Stomach (tissue), 4 donors: Measurements from ENCODE around the gene ACTN3.

Experiments
- CTCF ChIP-seq, 7 experiments: fragments of 450-650 bp in 4 of 7; fragments of 200-600 bp in 3 of 7; sonication (generic) in 3 of 7; IDR thresholded peaks; one replicate each; pipeline ENCODE4 v1.5.1; 2016 to 2019; ENCODE audit warnings: antibody characterized with exemption in 7 of 7, control low read depth in 2 of 7, mild to moderate bottlenecking in 1 of 7
- EP300 ChIP-seq: sonication (generic); formaldehyde crosslinking; IDR thresholded peaks from one replicate; pipeline ENCODE4 v1.6.1; 2017; ENCODE audit warnings: antibody characterized with exemption
- POLR2A ChIP-seq, 4 donors: fragments of 450-650 bp; IDR thresholded peaks; one replicate each; pipeline ENCODE4 v1.6.1; 2016; ENCODE audit warnings: antibody characterized with exemption in 4 of 4, control low read depth in 2 of 4, mild to moderate bottlenecking in 1 of 4, moderate library complexity in 1 of 4
- POLR2AphosphoS5 ChIP-seq, 3 donors: sonication (generic); formaldehyde crosslinking; IDR thresholded peaks; one replicate each; pipeline ENCODE4 v1.6.1; 2016; ENCODE audit warnings: antibody characterized with exemption in 3 of 3

GRCh38 chr11:66598993-66599392 is 52.3 kb downstream of the ACTN3 start:
- TF ChIP-seq POLR2A (IDR thresholded peaks at IDR 0.05) = no peak
- TF ChIP-seq CTCF (IDR thresholded peaks at IDR 0.05) = no peak
- TF ChIP-seq POLR2AphosphoS5 (IDR thresholded peaks at IDR 0.05) = no peak
- TF ChIP-seq EP300 = no peak
